Neutrophil (primary cell): ENCODE data around the gene ABCC4.

ENCODE experiments used
- H3K27ac ChIP-seq: fragments of 200-600 bp; sonication (generic); 2 replicates; pipeline ENCODE4 v1.5.1; 2016; ENCODE audit warnings: mild to moderate bottlenecking, moderate library complexity
- H3K27me3 ChIP-seq: fragments of 200-600 bp; sonication (generic); 2 replicates; pipeline ENCODE4 v1.6.0; 2016; ENCODE audit warnings: mild to moderate bottlenecking
- H3K36me3 ChIP-seq: fragments of 200-600 bp; sonication (generic); 2 replicates; pipeline ENCODE4 v1.5.1; 2017
- H3K4me1 ChIP-seq, 2 experiments: fragments of 200-600 bp in 1 of 2; sonication (generic) in 1 of 2; 1 replicate in 1 of 2; 2 replicates in 1 of 2; pipeline versions ENCODE4 v1.5.1 to v1.6.1; 2013 to 2016; ENCODE audit warnings: low read depth in 1 of 2, low read length in 1 of 2, mild to moderate bottlenecking in 1 of 2, moderate library complexity in 1 of 2; ENCODE audit not compliant: control insufficient read depth in 1 of 2, insufficient read depth in 1 of 2
- H3K4me3 ChIP-seq, 2 experiments: fragments of 200-600 bp in 1 of 2; sonication (generic) in 1 of 2; 1 replicate in 1 of 2; 2 replicates in 1 of 2; pipeline ENCODE4 v1.5.1; 2013 to 2016; ENCODE audit warnings: low read depth in 1 of 2, low read length in 1 of 2, mild to moderate bottlenecking in 1 of 2, moderate library complexity in 1 of 2
- H3K9me3 ChIP-seq: fragments of 200-600 bp; sonication (generic); 2 replicates; pipeline ENCODE4 v1.5.1; 2016
- TF ChIP-seq, protein P1 (sequence below): fragments of 200-600 bp; sonication (generic); IDR thresholded peaks from 2 replicates; pipeline ENCODE4 v1.5.1; 2016; ENCODE audit warnings: antibody characterized with exemption

The ABCC4 gene

DNA sequence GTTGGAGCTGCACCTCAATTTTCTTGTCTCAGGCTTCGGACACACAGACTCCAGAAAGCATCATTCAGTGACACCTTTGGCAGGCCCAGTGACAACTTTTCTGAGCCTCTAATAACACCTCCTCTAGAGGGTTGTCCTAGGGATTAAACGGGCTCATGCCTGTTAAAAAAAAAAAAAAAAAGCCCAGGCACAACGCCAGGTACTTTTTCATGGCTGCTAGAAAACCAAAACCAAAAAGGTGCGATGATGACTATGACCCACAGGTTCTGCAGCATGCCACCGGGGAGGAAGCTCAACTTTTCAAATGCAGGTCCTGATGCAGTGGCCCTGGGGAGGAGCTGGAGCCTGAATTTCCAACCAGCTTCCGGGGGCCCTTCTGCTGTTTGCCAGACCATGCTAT is 184.2 kb downstream of the ABCC4 start:
- Histone ChIP-seq H3K27ac (no peak overlapping the region), H3K27me3 (no peaks in the 10 kb centered on the region), H3K4me1 (no peaks in the 10 kb centered on the region), H3K9me3 (no peaks in the 10 kb centered on the region), H3K4me3 (no peak overlapping the region), H3K36me3 (no peaks in the 10 kb centered on the region)
- TF ChIP-seq, protein P1, sequence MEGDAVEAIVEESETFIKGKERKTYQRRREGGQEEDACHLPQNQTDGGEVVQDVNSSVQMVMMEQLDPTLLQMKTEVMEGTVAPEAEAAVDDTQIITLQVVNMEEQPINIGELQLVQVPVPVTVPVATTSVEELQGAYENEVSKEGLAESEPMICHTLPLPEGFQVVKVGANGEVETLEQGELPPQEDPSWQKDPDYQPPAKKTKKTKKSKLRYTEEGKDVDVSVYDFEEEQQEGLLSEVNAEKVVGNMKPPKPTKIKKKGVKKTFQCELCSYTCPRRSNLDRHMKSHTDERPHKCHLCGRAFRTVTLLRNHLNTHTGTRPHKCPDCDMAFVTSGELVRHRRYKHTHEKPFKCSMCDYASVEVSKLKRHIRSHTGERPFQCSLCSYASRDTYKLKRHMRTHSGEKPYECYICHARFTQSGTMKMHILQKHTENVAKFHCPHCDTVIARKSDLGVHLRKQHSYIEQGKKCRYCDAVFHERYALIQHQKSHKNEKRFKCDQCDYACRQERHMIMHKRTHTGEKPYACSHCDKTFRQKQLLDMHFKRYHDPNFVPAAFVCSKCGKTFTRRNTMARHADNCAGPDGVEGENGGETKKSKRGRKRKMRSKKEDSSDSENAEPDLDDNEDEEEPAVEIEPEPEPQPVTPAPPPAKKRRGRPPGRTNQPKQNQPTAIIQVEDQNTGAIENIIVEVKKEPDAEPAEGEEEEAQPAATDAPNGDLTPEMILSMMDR, result no peak

DNA sequence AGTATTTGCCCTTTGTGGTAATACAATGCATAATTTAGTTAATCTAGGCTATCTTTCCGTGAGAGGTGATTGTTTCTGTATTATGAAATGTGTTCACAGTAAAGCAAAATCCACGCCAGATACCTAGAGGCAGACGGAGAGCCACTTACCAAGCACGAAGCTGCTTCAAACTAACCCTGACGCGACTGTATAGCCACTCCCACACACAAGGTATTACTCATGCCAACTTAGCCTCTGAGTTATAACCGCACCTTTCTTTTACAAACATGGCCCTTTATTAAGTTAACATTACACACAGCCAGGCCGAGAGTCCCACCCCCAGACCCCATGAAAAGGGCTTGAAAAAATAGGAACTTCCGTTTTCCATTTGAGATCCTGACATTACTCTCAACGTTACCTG is 185.7 kb downstream of the ABCC4 start:
- H3K27ac ChIP-seq, result no peak overlapping the region
- TF ChIP-seq, protein P1, result no peak
- no peak overlapping the region for H3K4me3 ChIP-seq

DNA sequence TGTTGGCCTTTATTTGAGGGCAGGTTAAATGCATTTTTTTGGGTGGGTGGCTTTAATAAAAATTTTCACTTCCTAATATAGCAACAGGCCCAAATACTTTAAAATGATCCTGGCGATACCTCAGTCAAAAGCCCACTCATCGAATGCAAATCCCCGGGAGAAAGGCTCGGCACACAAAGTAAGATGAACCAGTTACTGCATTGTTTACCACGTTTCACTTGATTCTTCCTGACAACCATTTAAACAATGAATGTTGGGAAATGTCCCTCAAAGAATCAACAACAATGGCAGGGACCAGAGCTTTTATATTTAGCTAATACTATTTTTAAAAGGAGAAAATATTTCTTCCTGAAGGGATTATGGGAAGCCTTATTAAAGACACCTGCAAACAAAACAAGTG is 187.7 kb downstream of the ABCC4 start:
- H3K4me3 ChIP-seq, result no peak overlapping the region
- no peaks in the 10 kb centered on the region for H3K9me3 ChIP-seq
- H3K27me3 ChIP-seq, result no peaks in the 10 kb centered on the region
- TF ChIP-seq, protein P1, result no peak
- H3K4me1 ChIP-seq, result no peaks in the 10 kb centered on the region
- no peaks in the 10 kb centered on the region for H3K36me3 ChIP-seq
- no peak overlapping the region for H3K27ac ChIP-seq

More for the DNA sequence above, 185.7 kb downstream of the ABCC4 start:
- H3K27me3 ChIP-seq, result no peaks in the 10 kb centered on the region
- no peaks in the 10 kb centered on the region for H3K4me1 ChIP-seq
- no peaks in the 10 kb centered on the region for H3K36me3 ChIP-seq
- H3K9me3 ChIP-seq, result no peaks in the 10 kb centered on the region

DNA sequence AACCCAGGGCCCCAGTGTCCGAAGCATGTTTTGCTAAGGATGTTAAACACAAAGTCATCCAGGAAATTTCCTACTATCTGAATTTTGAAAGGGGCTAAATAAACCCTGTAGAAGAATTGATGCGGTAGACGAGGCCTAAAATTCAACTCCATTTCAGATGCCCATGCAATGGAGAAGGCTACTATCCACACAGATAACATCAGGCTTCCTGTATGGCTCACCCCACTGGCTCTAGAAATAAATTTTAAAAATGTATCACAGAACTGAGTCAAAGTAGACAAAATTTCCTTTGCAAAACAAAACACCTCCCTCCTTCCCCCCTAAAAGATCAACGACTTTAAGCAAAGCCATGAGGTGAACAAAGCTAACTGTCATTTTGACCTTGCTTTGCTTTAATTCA is 188.4 kb downstream of the ABCC4 start:
- TF ChIP-seq, protein P1, result no peak
- Histone ChIP-seq H3K27ac (no peak overlapping the region), H3K9me3 (no peaks in the 10 kb centered on the region), H3K4me1 (no peaks in the 10 kb centered on the region), H3K4me3 (no peak overlapping the region), H3K36me3 (no peaks in the 10 kb centered on the region), H3K27me3 (no peaks in the 10 kb centered on the region)

DNA sequence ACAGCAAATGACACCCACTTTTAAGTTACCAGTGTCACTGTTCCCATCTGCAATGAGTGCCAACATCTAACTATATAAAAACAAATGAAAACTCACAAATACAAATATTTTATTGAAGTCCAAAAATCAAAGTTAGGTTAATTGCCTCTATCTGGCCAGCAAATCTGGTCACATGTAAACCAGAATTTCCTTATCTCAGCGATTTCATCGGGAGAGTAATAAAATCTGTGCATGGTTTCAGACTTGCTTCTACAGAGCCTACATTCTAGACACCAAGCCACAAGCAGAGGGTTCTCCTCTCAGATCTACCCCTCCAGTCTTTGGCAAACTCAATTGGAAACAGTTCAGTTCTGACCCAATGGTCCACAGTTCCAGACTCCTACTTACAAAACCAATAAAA is 189.6 kb downstream of the ABCC4 start:
- Histone ChIP-seq H3K27ac (no peak overlapping the region), H3K27me3 (no peaks in the 10 kb centered on the region), H3K4me3 (no peak overlapping the region), H3K4me1 (no peaks in the 10 kb centered on the region), H3K36me3 (no peaks in the 10 kb centered on the region), H3K9me3 (no peaks in the 10 kb centered on the region)
- TF ChIP-seq, protein P1, result no peak

DNA sequence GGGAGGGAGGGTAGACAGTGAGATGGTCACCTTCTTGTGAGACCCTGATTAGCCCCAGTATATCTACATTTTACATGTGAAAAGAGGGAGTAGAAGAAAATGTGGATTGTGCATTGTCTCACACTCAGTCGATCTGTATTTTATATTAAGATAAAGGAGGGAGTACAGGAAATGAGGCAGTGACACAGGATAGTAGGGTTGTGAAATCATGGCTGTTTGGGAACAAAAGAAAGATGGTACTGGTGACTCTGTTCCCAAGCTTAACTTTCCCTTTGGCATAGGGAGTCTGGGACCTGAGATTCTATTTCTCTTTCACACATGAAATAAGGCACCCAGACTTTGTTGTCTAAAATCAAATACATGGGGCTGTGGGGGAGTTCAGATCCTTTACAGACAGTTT is 194.7 kb downstream of the ABCC4 start:
- TF ChIP-seq, protein P1, result no peak
- H3K9me3 ChIP-seq, result no peaks in the 10 kb centered on the region

More for the DNA sequence above, 194.7 kb downstream of the ABCC4 start:
- Histone ChIP-seq H3K4me3 (no peak overlapping the region), H3K27ac (no peak overlapping the region), H3K36me3 (no peaks in the 10 kb centered on the region), H3K4me1 (no peaks in the 10 kb centered on the region), H3K27me3 (no peaks in the 10 kb centered on the region)
